CD14-positive monocyte (primary cell): Measurements from ENCODE around the gene CDCA3. TPM values are rescaled to one million over a fixed set of nuclear protein-coding genes. Genes with fewer than 3 reads are reported as not detected.
"Not testable (repeated sequence)": the region's sequence is repeated elsewhere in the genome, so short reads cannot be mapped to it uniquely, and the experiment has no call there.

ENCODE experiments used
- DNase-seq, 3 donors: peaks; one replicate each; pipeline ENCODE4 v3.0.0-alpha.2; 2011 to 2022
- H2AFZ ChIP-seq: 2 replicates; pipeline ENCODE4 v1.6.0; 2012; ENCODE audit warnings: mild to moderate bottlenecking, low read depth, low read length, inconsistent platforms; ENCODE audit not compliant: insufficient read depth, poor library complexity, severe bottlenecking
- H3K27ac ChIP-seq, 2 donors: 1 replicate in 1 of 2; 2 replicates in 1 of 2; pipeline ENCODE4 v1.5.1; 2012 to 2013; ENCODE audit warnings: low read length in 2 of 2, control low read depth in 1 of 2, inconsistent platforms in 1 of 2, low read depth in 1 of 2, mild to moderate bottlenecking in 1 of 2
- H3K27me3 ChIP-seq, 2 donors: one replicate each; pipeline versions ENCODE4 v1.6.0 to v1.6.1; 2011 to 2013; ENCODE audit warnings: low read length in 2 of 2; ENCODE audit not compliant: control insufficient read depth in 2 of 2, insufficient read depth in 2 of 2
- H3K36me3 ChIP-seq, 2 donors: replicated peaks in 1 of 2; 1 replicate in 1 of 2; 2 replicates in 1 of 2; pipeline versions ENCODE4 v1.5.1 to v1.6.1; 2012 to 2013; ENCODE audit warnings: low read length in 2 of 2, control low read depth in 1 of 2, inconsistent platforms in 1 of 2, mild to moderate bottlenecking in 1 of 2; ENCODE audit not compliant: insufficient read depth in 2 of 2, control insufficient read depth in 1 of 2
- H3K4me1 ChIP-seq, 2 donors: 1 replicate in 1 of 2; 2 replicates in 1 of 2; pipeline versions ENCODE4 v1.5.1 to v1.6.1; 2012 to 2013; ENCODE audit warnings: low read length in 2 of 2, control low read depth in 1 of 2, inconsistent platforms in 1 of 2, mild to moderate bottlenecking in 1 of 2, moderate library complexity in 1 of 2; ENCODE audit not compliant: insufficient read depth in 2 of 2, control insufficient read depth in 1 of 2
- H3K4me2 ChIP-seq: replicated peaks from 2 replicates; pipeline ENCODE3; 2012; ENCODE audit warnings: low read length, moderate library complexity, mild to moderate bottlenecking; ENCODE audit not compliant: poor library complexity, severe bottlenecking; ENCODE audit errors: extremely low read depth
- H3K4me3 ChIP-seq, 3 experiments: fragments of 200-600 bp in 1 of 3; sonication (generic) in 1 of 3; replicated peaks in 1 of 3; 1 replicate in 2 of 3; 2 replicates in 1 of 3; pipeline ENCODE4 v1.5.1; 2011 to 2013; ENCODE audit warnings: low read length in 3 of 3, mild to moderate bottlenecking in 3 of 3, control low read depth in 2 of 3, low read depth in 2 of 3, inconsistent platforms in 1 of 3, moderate library complexity in 1 of 3
- H3K79me2 ChIP-seq: 2 replicates; pipeline ENCODE4 v1.6.0; 2012; ENCODE audit warnings: mild to moderate bottlenecking, control low read depth, inconsistent platforms, low read length, moderate library complexity; ENCODE audit not compliant: insufficient read depth
- H3K9ac ChIP-seq: 2 replicates; pipeline ENCODE4 v1.6.0; 2017; ENCODE audit warnings: low read length, mild to moderate bottlenecking; ENCODE audit not compliant: insufficient read depth, poor library complexity, severe bottlenecking
- H3K9me3 ChIP-seq, 2 donors: replicated peaks in 1 of 2; 1 replicate in 1 of 2; 2 replicates in 1 of 2; pipeline versions ENCODE4 v1.5.1 to v1.6.1; 2012 to 2013; ENCODE audit warnings: low read length in 2 of 2, control low read depth in 1 of 2; ENCODE audit not compliant: control insufficient read depth in 1 of 2, insufficient read depth in 1 of 2
- H4K20me1 ChIP-seq: 2 replicates; pipeline ENCODE4 v1.6.0; 2012; ENCODE audit warnings: mild to moderate bottlenecking, low read length, control low read depth, moderate library complexity; ENCODE audit not compliant: insufficient read depth
- H3K27ac Mint-ChIP-seq, 7 donors: one replicate each; pipeline ENCODE4 v1.8.0; 2020; ENCODE audit warnings: mild to moderate bottlenecking in 7 of 7, mixed read lengths in 7 of 7, moderate library complexity in 6 of 7, inconsistent platforms in 2 of 7
- H3K27me3 Mint-ChIP-seq, 3 donors: one replicate each; pipeline ENCODE4 v1.8.0; 2021 to 2022; ENCODE audit warnings: low read depth in 3 of 3, mild to moderate bottlenecking in 3 of 3, mixed read lengths in 3 of 3, moderate library complexity in 3 of 3, inconsistent platforms in 1 of 3
- H3K36me3 Mint-ChIP-seq, 2 donors: one replicate each; pipeline ENCODE4 v1.8.0; 2020; ENCODE audit warnings: mixed read lengths in 2 of 2, inconsistent platforms in 1 of 2, mild to moderate bottlenecking in 1 of 2
- H3K4me1 Mint-ChIP-seq: one replicate; pipeline ENCODE4 v1.8.0; 2020; ENCODE audit warnings: mild to moderate bottlenecking, mixed read lengths
- H3K4me3 Mint-ChIP-seq, 2 donors: one replicate each; pipeline ENCODE4 v1.8.0; 2020; ENCODE audit warnings: mild to moderate bottlenecking in 2 of 2, mixed read lengths in 2 of 2, moderate library complexity in 1 of 2
- H3K9me3 Mint-ChIP-seq, 7 donors: one replicate each; pipeline ENCODE4 v1.8.0; 2020 to 2022; ENCODE audit warnings: mixed read lengths in 7 of 7, mild to moderate bottlenecking in 6 of 7, moderate library complexity in 6 of 7, inconsistent platforms in 2 of 7
- WGBS: methylation state at CpG from one replicate; pipeline ENCODE4 v1.1.5; 2013; ENCODE audit warnings: missing lambda C conversion rate; ENCODE audit not compliant: insufficient coverage; 5-methylcytosine and 5-hydroxymethylcytosine counted together
- intact Hi-C, 2 donors: fragments of 100-400 bp; cut with micrococcal nuclease; formaldehyde crosslinking; loops; one replicate each; pipeline versions ENCODE4 v1.15.0 to v1.15.1; 2023
- polyA plus RNA-seq, 3 donors: library from polyadenylated mRNA; depleted of rRNA in 1 of 3; unstranded in 2 of 3; stranded (reverse) in 1 of 3; fragments of 300-500 nt in 2 of 3; fragments of >200 nt in 1 of 3; fragmentation: Illumina TruSeq in 2 of 3; gene quantifications; 1 replicate in 2 of 3; 2 replicates in 1 of 3; pipeline ENCODE4 v1.2.3, GENCODE V29; 2012 to 2021
- TF ChIP-seq, protein P1 (sequence below): fragments of 200-600 bp; IDR thresholded peaks from one replicate; pipeline ENCODE4 v1.8.0; 2022; ENCODE audit warnings: antibody characterized with exemption, mild to moderate bottlenecking

Gene CDCA3
- polyA plus RNA-seq, 3 donors: 0.57 to 0.61 (median 0.59) TPM

DNA sequence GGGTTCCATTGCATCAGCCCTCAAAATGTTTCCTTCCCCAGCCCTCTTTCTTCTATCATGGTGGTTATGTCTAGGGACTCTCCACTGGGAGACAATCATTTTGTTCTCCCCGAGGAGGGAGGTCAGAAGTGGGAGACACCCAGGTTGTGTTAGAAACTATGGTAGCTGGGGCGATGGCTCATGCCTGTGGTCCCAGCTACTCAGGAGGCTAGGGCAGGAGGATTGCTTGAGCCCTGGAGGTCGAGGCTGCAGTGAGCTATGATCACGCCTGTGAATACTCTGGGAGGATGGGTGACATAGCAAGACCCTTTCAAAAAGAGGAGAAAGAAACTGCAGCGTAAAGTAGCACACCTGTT lies 40.5 kb upstream of the CDCA3 start:
- 86% methylated on average over 1 of the region's 5 CpGs for WGBS
- peak overlapping the region; percentile 83 to 94 (median 90) for H3K27ac Mint-ChIP-seq
- H3K36me3 Mint-ChIP-seq: peaks cover 0 to 1% of the 10 kb centered on the region in 2 donors
- peaks cover 49% of the 10 kb centered on the region for H3K4me1 Mint-ChIP-seq
- Histone ChIP-seq H3K36me3 (no peaks in the 10 kb centered on the region), H4K20me1 (no peaks in the 10 kb centered on the region), H3K27me3 (no peaks in the 10 kb centered on the region), H3K4me2 (peak overlapping the region; percentile 82), H3K27ac (peak overlapping the region; percentile 86 to 88), H3K9me3 (no peaks in the 10 kb centered on the region), H3K9ac (peak overlapping the region; percentile 69), H2AFZ (peak overlapping the region; percentile 87), H3K4me1 (peaks cover 50 to 58% of the 10 kb centered on the region in 2 donors), H3K4me3 (peak overlapping the region; percentile 40 to 72 (median 59)), H3K79me2 (peaks cover 4% of the 10 kb centered on the region)
- TF ChIP-seq, protein P1, sequence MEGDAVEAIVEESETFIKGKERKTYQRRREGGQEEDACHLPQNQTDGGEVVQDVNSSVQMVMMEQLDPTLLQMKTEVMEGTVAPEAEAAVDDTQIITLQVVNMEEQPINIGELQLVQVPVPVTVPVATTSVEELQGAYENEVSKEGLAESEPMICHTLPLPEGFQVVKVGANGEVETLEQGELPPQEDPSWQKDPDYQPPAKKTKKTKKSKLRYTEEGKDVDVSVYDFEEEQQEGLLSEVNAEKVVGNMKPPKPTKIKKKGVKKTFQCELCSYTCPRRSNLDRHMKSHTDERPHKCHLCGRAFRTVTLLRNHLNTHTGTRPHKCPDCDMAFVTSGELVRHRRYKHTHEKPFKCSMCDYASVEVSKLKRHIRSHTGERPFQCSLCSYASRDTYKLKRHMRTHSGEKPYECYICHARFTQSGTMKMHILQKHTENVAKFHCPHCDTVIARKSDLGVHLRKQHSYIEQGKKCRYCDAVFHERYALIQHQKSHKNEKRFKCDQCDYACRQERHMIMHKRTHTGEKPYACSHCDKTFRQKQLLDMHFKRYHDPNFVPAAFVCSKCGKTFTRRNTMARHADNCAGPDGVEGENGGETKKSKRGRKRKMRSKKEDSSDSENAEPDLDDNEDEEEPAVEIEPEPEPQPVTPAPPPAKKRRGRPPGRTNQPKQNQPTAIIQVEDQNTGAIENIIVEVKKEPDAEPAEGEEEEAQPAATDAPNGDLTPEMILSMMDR: no peak
- peaks cover 0 to 1% (median 0%) of the 10 kb centered on the region in 3 donors for H3K27me3 Mint-ChIP-seq
- H3K9me3 Mint-ChIP-seq: peaks cover 0 to 2% (median 0%) of the 10 kb centered on the region in 7 donors
- no peak for DNase-seq
- peak overlapping the region; percentile 75 to 82 for H3K4me3 Mint-ChIP-seq
- intact Hi-C loops: loop anchor here (1.0 to 2.0 kb wide), 2 partner anchors 18 to 19 kb away; partner anchors contain the start of gene SPSB2 (in 2 of the 2)

DNA sequence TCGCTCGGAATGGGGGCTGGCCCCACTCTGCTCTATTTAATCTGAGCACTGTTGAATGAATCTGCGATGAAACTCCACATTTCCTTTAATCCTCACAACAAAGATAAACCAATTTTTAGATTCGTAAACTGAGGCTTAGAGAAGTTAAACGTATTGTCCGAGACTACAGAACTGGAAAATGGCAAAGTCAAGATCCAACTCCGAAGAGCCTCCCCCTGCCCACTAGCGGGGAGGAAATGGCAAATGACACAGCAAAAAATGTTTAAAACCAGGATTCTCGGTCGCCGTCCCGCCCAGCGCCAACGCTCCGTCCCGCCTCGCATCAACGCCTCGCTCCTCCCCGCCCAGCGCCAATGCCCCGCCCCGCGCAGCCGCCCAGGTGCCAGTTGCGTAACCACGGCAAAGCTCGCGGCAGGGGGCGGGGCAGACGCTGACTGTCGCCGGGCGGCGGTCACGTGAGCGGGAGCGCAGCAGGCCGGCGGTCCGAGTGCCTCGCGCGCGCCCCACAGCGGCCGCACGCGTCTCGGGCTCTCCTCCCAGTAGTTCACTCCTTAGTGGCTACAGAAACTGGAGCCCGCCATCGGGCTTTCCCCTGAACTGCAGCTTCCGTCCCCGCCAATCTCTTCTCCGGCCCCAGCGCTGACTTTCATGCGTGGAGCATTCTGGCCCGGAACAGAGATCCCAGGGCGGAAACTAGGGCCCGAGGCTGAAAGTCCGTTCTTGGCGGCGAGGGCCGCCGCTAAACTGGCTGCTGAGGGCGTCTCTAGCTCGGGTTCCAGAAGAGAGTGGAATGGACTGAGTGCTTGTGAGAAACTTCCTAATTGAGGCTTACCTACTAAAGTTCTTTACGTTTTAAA lies 39.9 kb upstream of the CDCA3 start:
- Histone ChIP-seq H3K4me1 (peaks cover 50 to 59% of the 10 kb centered on the region in 2 donors), H3K9me3 (no peaks in the 10 kb centered on the region), H3K27ac (peak overlapping the region; percentile 86 to 88), H3K9ac (peak overlapping the region; percentile 69), H3K79me2 (peaks cover 4% of the 10 kb centered on the region), H3K36me3 (no peaks in the 10 kb centered on the region), H3K4me2 (peak overlapping the region; percentile 82), H2AFZ (peak overlapping the region; percentile 87), H3K4me3 (peak overlapping the region; percentile 40 to 72 (median 59)), H3K27me3 (no peaks in the 10 kb centered on the region), H4K20me1 (no peaks in the 10 kb centered on the region)
- DNase-seq: peak; percentile 97 to 98 (median 97)
- Mint-ChIP-seq H3K36me3 (peaks cover 0 to 1% of the 10 kb centered on the region in 2 donors), H3K27ac (peak overlapping the region; percentile 85 to 96 (median 94)), H3K4me1 (peaks cover 52% of the 10 kb centered on the region), H3K27me3 (peaks cover 0 to 1% (median 0%) of the 10 kb centered on the region in 3 donors), H3K9me3 (peaks cover 0 to 2% (median 0%) of the 10 kb centered on the region in 7 donors), H3K4me3 (peak overlapping the region; percentile 75 to 86)
- 2% methylated on average over 58 of the region's 68 CpGs for WGBS
- TF ChIP-seq, protein P1: peak; percentile 82
- intact Hi-C loops: loop anchor here (1.0 to 2.0 kb wide), 2 partner anchors 18 kb away; partner anchors contain the start of gene SPSB2 (in 2 of the 2)

- H3K9ac ChIP-seq, H2AFZ ChIP-seq, H4K20me1 ChIP-seq, DNase-seq, H3K79me2 ChIP-seq, H3K36me3 Mint-ChIP-seq, H3K27me3 Mint-ChIP-seq, H3K36me3 ChIP-seq, H3K9me3 Mint-ChIP-seq, H3K9me3 ChIP-seq, H3K27me3 ChIP-seq: not testable (repeated sequence)
- Histone ChIP-seq H3K4me2 (peak overlapping the region; percentile 82), H3K27ac (peak overlapping the region in 1 of 2 donors; percentile 54), H3K4me1 (peaks cover 52 to 63% of the 10 kb centered on the region in 2 donors), H3K4me3 (peak overlapping the region in 1 of 3 experiments; percentile 72)
- H3K4me1 Mint-ChIP-seq: peaks cover 55% of the 10 kb centered on the region
- peak overlapping the region; percentile 85 to 96 (median 94) for H3K27ac Mint-ChIP-seq
- intact Hi-C loops: loop anchor here in 1 of 2 donors (2.0 kb wide), 1 partner anchor 17 kb away; the partner anchor contains the start of gene SPSB2
- H3K4me3 Mint-ChIP-seq: peak overlapping the region; percentile 72 to 86
- 47% methylated on average over 2 of the region's 21 CpGs for WGBS
Measured at GRCh38 chr12:6889775-6890573, 38.9 kb upstream of the CDCA3 start.
